GM20000 (cell line): Measurements from ENCODE around the gene CMIP.

Experiments
- DNase-seq: peaks from one replicate; pipeline ENCODE4 v3.0.0; 2012; ENCODE audit warnings: low spot score
- TF ChIP-seq, protein P1 (sequence below): IDR thresholded peaks from 2 replicates; pipeline ENCODE4 v1.5.1; 2012; ENCODE audit warnings: mild to moderate bottlenecking, control low read depth; ENCODE audit errors: extremely low read depth, missing control alignments

CMIP gene

GRCh38 chr16:81600275-81600674, 155.7 kb downstream of the CMIP start:
- TF ChIP-seq, protein P1, sequence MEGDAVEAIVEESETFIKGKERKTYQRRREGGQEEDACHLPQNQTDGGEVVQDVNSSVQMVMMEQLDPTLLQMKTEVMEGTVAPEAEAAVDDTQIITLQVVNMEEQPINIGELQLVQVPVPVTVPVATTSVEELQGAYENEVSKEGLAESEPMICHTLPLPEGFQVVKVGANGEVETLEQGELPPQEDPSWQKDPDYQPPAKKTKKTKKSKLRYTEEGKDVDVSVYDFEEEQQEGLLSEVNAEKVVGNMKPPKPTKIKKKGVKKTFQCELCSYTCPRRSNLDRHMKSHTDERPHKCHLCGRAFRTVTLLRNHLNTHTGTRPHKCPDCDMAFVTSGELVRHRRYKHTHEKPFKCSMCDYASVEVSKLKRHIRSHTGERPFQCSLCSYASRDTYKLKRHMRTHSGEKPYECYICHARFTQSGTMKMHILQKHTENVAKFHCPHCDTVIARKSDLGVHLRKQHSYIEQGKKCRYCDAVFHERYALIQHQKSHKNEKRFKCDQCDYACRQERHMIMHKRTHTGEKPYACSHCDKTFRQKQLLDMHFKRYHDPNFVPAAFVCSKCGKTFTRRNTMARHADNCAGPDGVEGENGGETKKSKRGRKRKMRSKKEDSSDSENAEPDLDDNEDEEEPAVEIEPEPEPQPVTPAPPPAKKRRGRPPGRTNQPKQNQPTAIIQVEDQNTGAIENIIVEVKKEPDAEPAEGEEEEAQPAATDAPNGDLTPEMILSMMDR: no peak

DNA sequence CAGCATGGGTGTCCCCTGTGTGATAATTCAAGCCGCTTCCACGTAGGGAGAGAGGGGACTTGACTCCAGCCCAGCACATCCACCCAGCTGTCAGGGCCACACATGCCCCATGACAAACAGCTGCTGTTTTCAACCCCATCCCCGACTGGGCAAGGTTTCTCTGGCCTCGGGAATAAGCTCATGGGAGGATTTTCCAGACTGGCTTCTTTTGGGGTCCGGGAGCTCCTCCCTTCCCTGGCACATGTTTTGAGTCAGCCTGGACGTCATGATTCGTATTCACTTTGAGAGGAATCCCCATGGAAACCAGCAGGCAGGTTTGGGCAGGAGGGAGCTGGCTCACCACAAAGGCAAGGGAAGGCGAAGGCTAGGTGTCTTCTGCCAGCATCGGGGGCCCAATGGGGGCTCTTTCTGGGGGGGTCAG, 156.4 kb downstream of the CMIP start:
- TF ChIP-seq, protein P1: no peak
- no peak for DNase-seq

More at GRCh38 chr16:81600275-81600674, 155.7 kb downstream of the CMIP start:
- DNase-seq: no peak

DNA sequence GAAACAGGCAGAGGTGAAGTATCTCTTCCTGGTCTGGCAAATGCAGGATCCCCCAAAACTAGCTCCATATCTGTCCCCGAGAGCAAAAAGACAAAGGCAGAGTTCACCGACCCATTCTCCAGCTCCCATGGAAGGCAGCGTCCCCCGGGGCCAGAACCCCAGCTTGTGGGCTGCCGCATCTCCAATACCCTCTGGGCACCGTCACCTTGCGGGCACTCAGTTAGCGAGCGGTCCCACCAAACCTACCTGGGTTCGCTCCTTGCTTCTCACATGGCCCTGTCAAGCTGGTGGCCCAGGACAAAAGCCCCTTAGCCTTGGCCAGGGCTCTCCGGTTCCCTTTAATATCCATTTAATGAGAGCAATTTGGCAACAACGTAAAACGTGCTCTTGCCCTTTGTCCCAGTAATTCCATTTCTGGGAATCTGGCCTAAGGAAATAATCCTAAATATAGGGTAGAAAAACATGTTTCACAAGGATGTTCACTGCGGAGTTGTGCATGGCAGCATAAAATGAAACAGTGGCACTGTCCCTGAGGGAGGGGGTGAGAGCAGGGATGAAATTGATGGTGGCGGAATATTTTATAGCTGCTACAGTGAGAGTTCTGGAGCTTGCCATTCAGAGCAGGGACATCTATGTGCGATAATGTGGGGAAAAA, 157.1 kb downstream of the CMIP start:
- no peak for DNase-seq
- TF ChIP-seq, protein P1: no peak

GRCh38 chr16:81602256-81602776, 157.7 kb downstream of the CMIP start:
- TF ChIP-seq, protein P1: no peak
- no peak for DNase-seq

GRCh38 chr16:81602792-81603191, 158.2 kb downstream of the CMIP start:
- no peak for DNase-seq
- TF ChIP-seq, protein P1: no peak

DNA sequence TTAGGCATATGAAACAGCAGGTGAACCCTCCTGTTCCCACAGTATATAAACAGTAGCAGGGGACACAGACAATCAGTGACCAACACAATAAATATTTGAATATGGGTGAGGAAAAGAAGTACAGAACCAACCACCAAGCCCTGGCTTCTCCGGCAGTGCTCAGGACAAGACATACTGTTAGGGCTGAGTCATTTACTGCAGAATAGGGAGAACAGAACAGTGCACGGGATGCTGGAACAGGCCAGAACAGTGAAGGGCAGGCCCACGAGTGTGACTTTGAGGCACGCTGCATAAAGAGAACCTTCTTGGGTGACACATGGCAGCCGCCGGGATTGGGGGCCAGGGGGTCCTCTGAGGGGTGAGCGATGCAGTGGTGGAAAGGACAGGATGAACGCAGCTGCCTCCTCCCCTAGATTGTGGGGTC, 160.4 kb downstream of the CMIP start:
- TF ChIP-seq, protein P1: no peak
- no peak for DNase-seq

DNA sequence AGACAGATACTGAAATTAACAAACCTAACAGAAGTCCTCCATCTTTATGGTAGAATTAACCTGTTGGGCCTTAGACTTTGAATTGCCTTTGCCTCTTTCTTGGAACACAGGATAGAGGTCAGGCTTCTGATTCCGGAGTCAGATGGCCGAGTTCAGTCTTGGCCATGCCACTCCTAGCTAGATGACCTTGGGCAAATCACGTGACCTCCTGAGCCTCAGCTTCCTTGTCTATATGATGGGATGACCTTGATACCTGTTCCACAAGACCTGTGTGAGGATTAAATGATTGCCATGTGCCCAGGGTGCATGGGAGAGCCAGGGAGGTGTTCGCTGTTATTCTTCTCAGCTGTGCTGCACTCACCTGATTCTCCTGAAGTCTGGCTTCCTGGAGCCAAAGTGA, 161.4 kb downstream of the CMIP start:
- TF ChIP-seq, protein P1: no peak
- no peak for DNase-seq
